AG08395 (cell line): ENCODE results near the gene RASAL2.
"Not testable (repeated sequence)": the region's sequence is repeated elsewhere in the genome, so short reads cannot be mapped to it uniquely, and the experiment has no call there.

Source experiments
- DNase-seq: peaks from one replicate; pipeline ENCODE4 v3.0.0; 2012; ENCODE audit warnings: mixed read lengths, low spot score

The RASAL2 gene

GRCh38 chr1:178071811-178072210 is 22.1 kb upstream of the RASAL2 start:
- no peak for DNase-seq

DNA sequence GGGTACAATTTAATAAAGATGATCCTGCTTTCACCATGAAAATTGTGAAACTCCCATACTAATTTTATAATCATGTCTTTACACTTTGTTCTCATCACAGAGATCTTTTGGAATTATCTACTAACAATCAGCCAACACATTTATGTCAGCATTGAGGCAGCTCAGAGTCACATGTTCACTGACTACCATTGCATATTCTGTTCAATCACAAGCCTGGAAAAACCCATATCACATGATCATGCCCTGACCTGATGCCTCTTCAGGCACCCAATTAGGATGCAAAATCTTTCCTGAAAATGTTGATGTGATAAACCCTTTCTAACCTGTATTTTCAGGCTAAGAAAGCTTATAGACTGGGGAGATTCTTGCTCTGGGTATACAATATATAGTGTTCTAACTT is 21.6 kb upstream of the RASAL2 start:
- DNase-seq: no peak

DNA sequence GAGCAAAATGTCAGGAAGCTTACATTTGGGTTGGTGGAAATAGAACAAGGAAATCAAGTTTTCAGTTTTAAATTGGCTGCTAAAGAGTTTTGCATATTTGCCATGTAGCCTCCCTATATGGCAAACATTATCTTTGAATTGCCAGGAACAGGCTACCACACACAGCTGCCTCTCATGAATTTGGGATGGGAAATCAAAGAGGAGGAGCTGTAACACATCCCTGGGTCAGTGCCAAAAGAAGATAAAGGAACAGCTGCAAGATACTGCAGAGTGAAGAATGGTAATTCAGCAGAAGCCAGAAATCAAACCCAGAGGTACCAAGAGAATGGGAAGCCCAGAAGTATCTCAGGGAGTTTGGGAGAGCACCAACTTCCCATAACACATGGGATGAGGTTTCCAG is 18.6 kb upstream of the RASAL2 start:
- no peak for DNase-seq

DNA sequence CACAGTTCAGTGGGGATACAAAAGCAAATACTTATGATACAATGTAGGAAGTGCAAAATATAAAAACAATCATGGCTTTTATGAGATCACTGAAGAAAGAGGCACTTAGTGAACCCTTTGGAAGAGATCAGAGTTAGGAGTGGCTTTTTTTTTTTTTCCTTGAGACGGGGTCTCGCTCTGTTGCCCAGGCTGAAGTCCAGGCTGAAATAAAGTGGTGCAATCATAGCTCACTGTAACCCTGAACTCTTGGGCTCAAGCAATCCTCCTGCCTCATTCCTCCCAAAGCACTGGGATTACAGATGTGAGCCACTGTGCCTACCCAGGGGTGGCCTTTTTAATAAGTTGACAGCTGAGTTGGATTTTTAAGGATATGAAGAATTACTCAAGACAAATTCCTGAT is 17.3 kb upstream of the RASAL2 start:
- no peak for DNase-seq

DNA sequence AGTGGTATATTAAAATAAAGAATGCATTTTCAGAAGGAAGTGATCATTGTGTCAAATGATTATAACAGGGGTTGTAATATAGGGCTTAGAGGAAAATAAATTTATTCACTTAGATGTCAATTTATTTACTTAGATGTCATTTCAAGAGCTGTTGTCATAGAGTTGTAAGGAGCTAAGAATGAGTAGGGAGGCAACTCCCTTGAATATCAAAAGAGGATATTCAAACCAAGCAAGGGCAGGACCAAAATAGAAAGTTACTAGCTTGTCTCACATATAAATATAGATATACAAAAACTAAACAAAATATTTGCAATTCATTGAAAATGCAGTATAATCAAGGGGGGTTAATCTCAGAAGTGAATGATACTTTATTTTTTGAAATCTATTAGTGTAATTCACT is 16.0 kb upstream of the RASAL2 start:
- no peak for DNase-seq

GRCh38 chr1:178086294-178086693 is 7.6 kb upstream of the RASAL2 start:
- DNase-seq: no peak

DNA sequence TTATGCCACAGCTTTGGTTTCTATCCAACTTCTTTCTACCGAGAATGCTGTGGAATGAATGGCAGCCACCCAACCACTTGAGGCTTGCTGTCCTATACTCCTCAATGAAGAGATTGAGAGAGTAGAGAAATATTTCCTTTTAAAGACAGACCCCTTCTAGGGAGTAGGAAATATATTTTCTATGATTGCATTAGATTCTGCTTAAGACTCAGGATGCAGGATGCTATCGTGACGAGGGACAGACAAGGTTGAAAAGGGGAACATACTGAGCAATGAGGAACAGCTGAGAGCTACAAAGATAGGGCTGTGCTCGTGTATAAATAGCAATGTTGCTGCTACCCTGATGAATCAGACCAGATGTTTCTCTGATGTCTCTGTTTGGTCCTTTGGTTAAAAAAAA is 7.1 kb upstream of the RASAL2 start:
- peak; percentile 78 for DNase-seq

DNA sequence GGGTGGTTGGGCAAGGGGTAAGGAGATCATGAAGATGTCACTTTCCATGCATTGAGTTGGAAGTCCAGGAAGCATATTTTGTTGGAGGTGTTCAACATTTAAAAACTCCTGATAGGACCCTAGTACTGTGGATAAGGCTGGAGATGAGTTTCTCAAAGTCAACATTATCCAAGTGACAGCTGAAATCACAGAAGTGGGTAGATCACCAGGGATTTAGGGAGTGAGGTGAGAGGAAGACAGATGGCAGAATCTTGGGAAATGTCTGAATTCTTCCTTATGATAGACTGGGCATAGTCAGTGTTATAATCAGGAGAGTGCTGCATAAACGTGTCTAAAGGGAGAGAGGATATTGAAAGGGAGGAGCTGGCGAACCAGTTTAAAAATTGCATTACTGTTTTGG is 5.3 kb upstream of the RASAL2 start:
- no peak for DNase-seq

GRCh38 chr1:178091454-178091853 is 2.5 kb upstream of the RASAL2 start:
- not testable (repeated sequence) for DNase-seq

- DNase-seq: no peak
These were observed 1.7 kb upstream of the RASAL2 start for GRCh38 chr1:178091986-178092745.

- peak; percentile 6 for DNase-seq
These were observed 918 bp upstream of the RASAL2 start for GRCh38 chr1:178092878-178093493.

DNA sequence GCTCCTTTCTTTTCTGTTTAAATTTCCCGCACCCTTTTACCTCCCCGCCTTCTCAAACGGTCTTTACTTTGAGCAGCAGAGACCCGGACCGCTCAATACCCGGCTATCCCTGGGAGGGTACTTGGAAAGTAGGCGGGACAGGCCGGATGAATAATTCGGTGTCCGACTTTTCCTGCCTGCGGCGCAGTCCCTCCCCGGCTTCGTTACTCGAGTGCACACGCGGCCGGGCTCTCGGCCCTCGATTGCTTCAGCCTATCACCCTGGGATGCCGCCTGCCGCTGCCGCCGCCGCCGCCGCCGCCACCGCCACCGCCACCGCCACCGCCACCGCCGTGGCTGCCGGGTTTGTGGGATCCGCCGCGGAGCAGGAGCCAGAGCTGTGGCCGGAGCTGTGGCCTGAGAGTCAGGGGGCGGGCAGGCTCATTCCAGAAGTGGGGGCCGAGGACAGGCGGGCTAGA is 382 bp upstream of the RASAL2 start:
- peak; percentile 96 for DNase-seq

GRCh38 chr1:178094739-178095645 is 1.1 kb downstream of the RASAL2 start:
- DNase-seq: peak; percentile 25

DNA sequence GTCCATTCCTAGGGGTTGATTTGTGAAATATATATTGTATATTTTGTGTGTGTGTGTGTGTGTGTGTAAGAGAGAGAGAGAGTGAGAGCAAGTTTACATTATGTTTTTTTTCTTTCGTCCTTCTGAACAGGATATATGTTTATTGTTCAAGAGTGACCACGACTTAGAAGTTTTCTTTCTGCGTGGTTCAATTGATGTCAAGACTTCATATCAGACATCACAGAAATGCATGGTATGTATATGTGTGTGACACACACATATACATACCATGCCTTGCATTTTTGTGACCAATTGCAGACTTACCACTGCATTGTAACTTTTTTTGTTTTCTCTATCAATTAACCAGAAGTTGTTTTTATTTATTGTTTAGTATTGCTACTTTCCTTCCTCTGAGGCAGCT is 2.5 kb downstream of the RASAL2 start:
- DNase-seq: no peak

DNA sequence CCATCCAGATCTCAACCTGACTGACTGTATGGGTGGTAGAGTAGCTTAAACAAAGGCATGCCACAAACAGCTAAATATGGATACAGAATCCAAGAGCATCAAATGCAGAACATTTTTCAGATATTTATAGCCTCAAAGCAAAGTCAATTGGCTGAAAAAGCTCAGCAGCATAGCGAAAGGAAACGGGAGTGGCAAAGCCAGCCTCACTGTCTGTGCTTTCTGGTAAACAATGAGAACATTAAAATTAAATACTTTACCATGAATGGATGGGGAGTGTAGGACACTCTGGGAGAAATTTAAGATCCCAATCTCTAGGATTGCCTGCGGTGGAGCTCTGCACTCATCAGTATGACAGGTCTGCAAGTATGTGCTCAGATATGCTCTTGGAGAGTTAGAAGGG is 4.4 kb downstream of the RASAL2 start:
- DNase-seq: no peak

DNA sequence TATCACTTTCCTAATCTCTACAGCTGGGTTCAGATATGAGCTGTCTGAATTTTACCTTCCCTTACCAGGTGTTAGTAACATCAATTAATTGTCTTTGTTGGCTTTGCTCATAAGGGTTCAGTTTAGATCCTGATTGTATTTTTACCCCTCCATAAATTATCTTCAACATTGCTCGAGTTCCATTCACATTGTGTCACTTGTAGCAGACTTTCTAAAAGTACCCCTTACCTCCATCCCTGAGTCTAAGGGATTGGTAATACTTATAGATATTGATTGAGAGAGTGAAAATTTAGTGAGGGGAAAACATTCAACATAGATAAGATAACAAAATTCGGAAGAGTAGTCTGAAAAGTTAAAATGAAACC is 7.3 kb downstream of the RASAL2 start:
- no peak for DNase-seq

GRCh38 chr1:178101654-178102053 is 7.8 kb downstream of the RASAL2 start:
- DNase-seq: no peak

DNA sequence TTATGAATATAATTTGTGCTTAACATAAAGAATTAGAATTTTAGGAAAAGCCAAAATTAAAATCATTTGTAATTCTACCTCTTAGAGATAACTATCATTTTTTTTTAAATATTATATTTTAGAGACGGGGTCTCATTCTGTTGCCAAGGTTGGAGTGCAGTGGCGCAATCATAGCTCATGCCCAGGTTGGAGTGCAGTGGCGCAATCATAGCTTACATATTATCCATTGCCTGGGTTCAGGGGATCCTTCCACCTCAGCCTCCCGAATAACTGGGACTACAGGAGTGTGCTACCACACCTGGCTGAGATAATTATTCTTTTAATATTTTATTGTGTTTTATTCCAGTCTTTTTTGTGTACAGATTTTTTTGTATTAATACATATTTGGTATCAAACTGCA is 8.3 kb downstream of the RASAL2 start:
- DNase-seq: no peak

DNA sequence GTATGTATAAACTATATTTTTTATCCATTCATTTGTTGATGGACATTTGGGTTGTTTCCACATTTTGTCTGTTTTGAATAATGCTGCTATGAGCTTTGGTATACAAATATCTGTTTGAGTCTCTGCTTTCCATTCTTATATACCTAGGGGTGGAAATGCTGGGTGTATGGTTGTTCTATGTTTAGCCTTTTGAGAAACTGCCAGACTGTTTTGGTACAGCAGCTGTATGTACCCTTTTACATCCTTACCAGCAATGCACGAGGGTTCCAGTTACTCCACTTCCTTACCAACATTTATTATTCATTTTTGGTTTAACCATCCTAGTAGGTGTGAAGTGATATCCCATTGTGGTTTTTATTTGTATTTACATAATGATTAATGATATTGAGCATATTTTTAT is 13.9 kb downstream of the RASAL2 start:
- DNase-seq: no peak

DNA sequence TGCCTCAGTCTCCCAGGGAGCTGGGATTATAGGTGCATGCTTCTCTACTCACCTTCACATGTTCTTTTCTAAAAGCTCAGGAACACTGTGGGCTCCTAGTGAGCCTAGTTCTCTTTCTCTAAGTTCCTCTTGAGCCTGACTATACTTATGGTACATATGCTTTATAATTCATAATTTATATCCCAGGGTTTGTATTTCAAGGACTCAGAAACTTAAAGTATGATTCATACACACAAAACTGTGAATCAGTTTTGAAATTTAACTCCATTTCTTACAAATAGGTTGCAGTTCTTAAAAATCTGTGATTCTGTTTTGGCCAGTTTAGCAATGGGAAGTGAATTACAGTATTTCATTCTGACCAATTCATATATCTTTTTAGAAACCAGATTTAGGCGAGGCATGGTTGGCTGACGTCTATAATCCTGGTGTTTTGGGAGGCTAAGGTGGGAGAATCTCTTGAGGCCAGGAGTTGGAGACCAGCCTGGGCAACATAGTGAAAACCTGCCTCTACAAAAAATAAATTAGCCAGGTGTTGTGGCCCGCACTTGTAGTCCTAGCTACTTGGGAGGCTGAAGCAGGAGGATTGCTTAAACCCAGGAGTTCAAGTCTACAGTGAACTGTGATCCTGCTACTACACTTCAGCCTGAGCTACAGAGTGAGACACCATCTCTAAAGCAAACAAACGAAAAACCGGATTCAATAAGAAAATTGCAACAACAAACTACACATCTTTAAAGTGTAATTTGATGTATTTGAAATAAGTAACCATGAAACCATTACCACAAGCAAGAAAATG is 15.6 kb downstream of the RASAL2 start:
- DNase-seq: no peak

GRCh38 chr1:178115260-178115659 is 21.4 kb downstream of the RASAL2 start:
- no peak for DNase-seq

- DNase-seq: no peak
These were observed 24.6 kb downstream of the RASAL2 start for GRCh38 chr1:178118524-178118923.
